CD4-positive, alpha-beta T cell treated with Interleukin-15 for 1 hour (primary cell): Measurements from ENCODE around the gene LPIN2.
"Not testable (repeated sequence)": the region's sequence is repeated elsewhere in the genome, so short reads cannot be mapped to it uniquely, and the experiment has no call there.

Experiments used
- DNase-seq: peaks from one replicate; pipeline ENCODE4 v3.0.0-alpha.2; 2020

The LPIN2 gene

GRCh38 chr18:3041843-3042242 is 28.9 kb upstream of the LPIN2 start:
- DNase-seq = no peak

GRCh38 chr18:3040881-3041280 is 27.9 kb upstream of the LPIN2 start:
- DNase-seq = no peak

- no peak for DNase-seq
These were observed 27.2 kb upstream of the LPIN2 start for GRCh38 chr18:3040173-3040572.

GRCh38 chr18:3037423-3037915 is 24.5 kb upstream of the LPIN2 start:
- DNase-seq = peak; percentile 38

- no peak for DNase-seq
These were observed 23.2 kb upstream of the LPIN2 start for GRCh38 chr18:3036108-3036507.

GRCh38 chr18:3035635-3036034 is 22.7 kb upstream of the LPIN2 start:
- DNase-seq = no peak

GRCh38 chr18:3032721-3033120 is 19.8 kb upstream of the LPIN2 start:
- DNase-seq = no peak

GRCh38 chr18:3029215-3029952 is 16.4 kb upstream of the LPIN2 start:
- DNase-seq = no peak

GRCh38 chr18:3028115-3028514 is 15.2 kb upstream of the LPIN2 start:
- not testable (repeated sequence) for DNase-seq

GRCh38 chr18:3027370-3027891 is 14.5 kb upstream of the LPIN2 start:
- DNase-seq = no peak

GRCh38 chr18:3025544-3025943 is 12.6 kb upstream of the LPIN2 start:
- no peak for DNase-seq

GRCh38 chr18:3023603-3024002 is 10.7 kb upstream of the LPIN2 start:
- not testable (repeated sequence) for DNase-seq

- no peak for DNase-seq
These were observed 3.8 kb upstream of the LPIN2 start for GRCh38 chr18:3016585-3017297.

- no peak for DNase-seq
These were observed 2.9 kb upstream of the LPIN2 start for GRCh38 chr18:3015851-3016250.

GRCh38 chr18:3015204-3015592 is 2.3 kb upstream of the LPIN2 start:
- no peak for DNase-seq

- DNase-seq = no peak
These were observed 1.7 kb upstream of the LPIN2 start for GRCh38 chr18:3014503-3015203.

GRCh38 chr18:3012136-3013023 is 564 bp downstream of the LPIN2 start:
- peak; percentile 57 for DNase-seq

GRCh38 chr18:3010086-3010485 is 2.9 kb downstream of the LPIN2 start:
- DNase-seq = no peak

- no peak for DNase-seq
These were observed 4.4 kb downstream of the LPIN2 start for GRCh38 chr18:3008541-3008940.

GRCh38 chr18:3007491-3007890 is 5.5 kb downstream of the LPIN2 start:
- DNase-seq = no peak

GRCh38 chr18:3005462-3005861 is 7.5 kb downstream of the LPIN2 start:
- no peak for DNase-seq

- DNase-seq = not testable (repeated sequence)
These were observed 9.2 kb downstream of the LPIN2 start for GRCh38 chr18:3003766-3004165.
